Heart right ventricle (tissue), 16 donors: Measurements from ENCODE around the gene FIGLA. TPM values are rescaled to one million over a fixed set of nuclear protein-coding genes. Genes with fewer than 3 reads are reported as not detected.

Experiments used
- ATAC-seq, 8 donors: fragments of 200-7000 bp; cut with Tn5 transposase; one replicate each; pipeline ENCODE4 v1.9.1; 2020; ENCODE audit warnings: mild to moderate bottlenecking in 8 of 8, moderate library complexity in 8 of 8, moderate number of reproducible peaks in 1 of 8
- DNase-seq, 2 donors: peaks; one replicate each; pipeline ENCODE4 v3.0.0-alpha.2; 2020
- H3K27ac ChIP-seq, 10 donors: fragments of 200-600 bp; sonication (generic) in 2 of 10; one replicate each; pipeline versions ENCODE4 v1.5.0 to v1.8.0; 2020 to 2022; ENCODE audit warnings: mild to moderate bottlenecking in 3 of 10
- H3K27me3 ChIP-seq, 7 donors: fragments of 200-600 bp; one replicate each; pipeline ENCODE4 v1.8.0; 2021 to 2022; ENCODE audit warnings: mild to moderate bottlenecking in 2 of 7
- H3K36me3 ChIP-seq, 9 donors: fragments of 200-600 bp; sonication (generic) in 1 of 9; one replicate each; pipeline versions ENCODE4 v1.5.0 to v1.8.0; 2020 to 2022; ENCODE audit warnings: mild to moderate bottlenecking in 2 of 9
- H3K4me1 ChIP-seq, 9 donors: fragments of 200-600 bp; sonication (generic) in 1 of 9; one replicate each; pipeline versions ENCODE4 v1.5.0 to v1.8.0; 2020 to 2022; ENCODE audit warnings: mild to moderate bottlenecking in 4 of 9
- H3K4me3 ChIP-seq, 10 donors: fragments of 200-600 bp; sonication (generic) in 2 of 10; one replicate each; pipeline versions ENCODE4 v1.5.0 to v1.8.0; 2020 to 2022; ENCODE audit warnings: mild to moderate bottlenecking in 7 of 10, moderate library complexity in 2 of 10
- H3K9me3 ChIP-seq, 11 donors: fragments of 200-600 bp in 10 of 11; sonication (generic) in 2 of 11; one replicate each; pipeline versions ENCODE4 v1.5.0 to v1.8.0; 2013 to 2022; ENCODE audit warnings: mild to moderate bottlenecking in 2 of 11, control low read depth in 1 of 11, moderate library complexity in 1 of 11
- CTCF ChIP-seq, 9 donors: fragments of 200-600 bp; sonication (generic) in 2 of 9; IDR thresholded peaks; one replicate each; pipeline versions ENCODE4 v1.5.0 to v1.8.0; 2021 to 2022; ENCODE audit warnings: antibody characterized with exemption in 9 of 9, mild to moderate bottlenecking in 5 of 9, moderate library complexity in 1 of 9
- WGBS, 2 donors: extraction: QIAGEN DNeasy Blood & Tissue Kit; methylation state at CpG; one replicate each; pipeline ENCODE4 v1.1.7; 2013; ENCODE audit warnings: inconsistent platforms in 1 of 2; 5-methylcytosine and 5-hydroxymethylcytosine counted together
- intact Hi-C, 10 donors: fragments of 100-400 bp; cut with DNase I; formaldehyde crosslinking; loops; one replicate each; pipeline versions ENCODE4 v1.11.1 to v1.14.2; 2022
- long read RNA-seq, 3 donors: library from polyadenylated mRNA; unstranded; transcript quantifications; one replicate each; pipeline ENCODE4 v2.0.0, GENCODE V29; 2020 to 2021
- polyA plus RNA-seq, 2 donors: library from polyadenylated mRNA; stranded (reverse); fragments of 200-250 nt; gene quantifications; one replicate each; pipeline ENCODE4 v1.2.3, GENCODE V29; 2013
- total RNA-seq, 10 donors: library from RNA; stranded (reverse); fragmentation: NEBNext Ultra II Directional in 3 of 10; extraction: Animal tissue kit (Norgen Biotek cat#: 25700) in 3 of 10; gene quantifications; one replicate each; pipeline versions ENCODE4 v1.2.1 to v1.2.4, GENCODE V29; 2021 to 2023
- donor health status: Arrhythmogenic right ventricular cardiomyopathy.
- donor health status: ischemic (EF 13 %, LVEDD 7.1; RV severe dilation, severe dysfunction).
- donor health status: healthy with polysubstance abuse.
- donor health status: DM: no; HTN: yes; CAD: no.
- donor health status: DM: no; HTN: no; CAD: no.
- donor health status: ischemic (EF 25% LVEDD 6.9; RV normal size, moderate dysfunction).
- donor health status: ischemic (EF 25% LVEDD 5.7; RV mildly dilated, moderate dysfunction).
- donor health status: healthy.
- donor health status: DM: yes; HTN: yes; CAD: no.
- donor health status: Ischemic cardiomyopathy.
- donor health status: ischemic (EF 35%, LVEDD 5.7; RV mildly dilated, moderate dysfunction).
- donor health status: nonischemic (EF 11% LVEDD 7.7; RV severe dilation, severe dysfunction).
- donor health status: DM: yes; HTN: yes; CAD: no.
- donor health status: PGD.
- donor health status: ischemic (EF 29% LVEDD 5.4; RV normal size, mild dysfunction).
- donor health status: nonischemic (EF 23%, LVEDD 6.1; RV moderate dilation, normal function).

FIGLA gene
- total RNA-seq (under 1 TPM in 1 of 10 donors, not detected in 9; 0.36 TPM), polyA plus RNA-seq (under 1 TPM in 1 of 2 donors, not detected in 1; 0.51 TPM)
- long read RNA-seq, donor 1: 0 reads
- long read RNA-seq, donor 2: 0 reads
- long read RNA-seq, donor 3: 0 reads

- no peak for TF ChIP-seq CTCF (IDR thresholded peaks at IDR 0.05)
- no peaks in the 10 kb centered on the region for H3K9me3 ChIP-seq
- intact Hi-C loops: loop anchor here in 6 of 10 donors (5.0 to 10.0 kb wide), 3 partner anchors 72 to 157 kb away; no protein-coding TSS in a partner anchor
Observed at GRCh38 chr2:70790136-70790828, at the start of gene FIGLA. TSS of gene FIGLA (minus strand) at chr2:70790643. CDS start at chr2:70790638, 5 bp downstream.

GRCh38 chr2:70837980-70838925, 47.8 kb upstream of the FIGLA start:
- Histone ChIP-seq H3K27ac (no peak overlapping the region), H3K27me3 (peaks cover 0 to 20% (median 6%) of the 10 kb centered on the region in 7 donors), H3K4me1 (peaks cover 0 to 13% (median 0%) of the 10 kb centered on the region in 9 donors), H3K9me3 (no peaks in the 10 kb centered on the region), H3K36me3 (no peaks in the 10 kb centered on the region), H3K4me3 (no peak overlapping the region)
- 77 to 78% methylated on average over 10 of the region's 10 CpGs for WGBS, 2 donors
- TF ChIP-seq CTCF (IDR thresholded peaks at IDR 0.05): no peak
- DNase-seq (no peak), ATAC-seq (no peak)
- intact Hi-C loops: no loop called here

More at GRCh38 chr2:70790136-70790828, at the start of gene FIGLA:
- H3K4me1 ChIP-seq: peaks cover 2 to 26% (median 11%) of the 10 kb centered on the region in 9 donors
- DNase-seq (no peak), ATAC-seq (peak in 5 of 8 donors; percentile 13 to 33 (median 25))
- WGBS, 2 donors: 3% methylated on average over 69 of the region's 69 CpGs
- H3K36me3 ChIP-seq: no peaks in the 10 kb centered on the region
- peaks cover 10 to 81% (median 71%) of the 10 kb centered on the region in 7 donors for H3K27me3 ChIP-seq
- no peak within 1 kb of the TSS for H3K27ac ChIP-seq
- peak within 1 kb of the TSS in 9 of 10 donors; percentile 22 to 46 (median 41) for H3K4me3 ChIP-seq

- WGBS, 2 donors: 91 to 93% methylated on average over 4 of the region's 4 CpGs
- TF ChIP-seq CTCF (IDR thresholded peaks at IDR 0.05): no peak
- Histone ChIP-seq H3K9me3 (no peaks in the 10 kb centered on the region), H3K4me3 (no peak within 1 kb of the TSS), H3K27ac (no peak within 1 kb of the TSS), H3K27me3 (peaks cover 0 to 4% (median 0%) of the 10 kb centered on the region in 7 donors), H3K36me3 (no peaks in the 10 kb centered on the region), H3K4me1 (peaks cover 0 to 25% (median 10%) of the 10 kb centered on the region in 9 donors)
- intact Hi-C loops: no loop called here
- ATAC-seq (no peak), DNase-seq (no peak)
Observed at GRCh38 chr2:70835643-70836042, 45.2 kb upstream of the FIGLA start, which contains the start of gene CD207. TSS of gene CD207 (minus strand) at chr2:70835816. CDS start at chr2:70835776, 40 bp downstream.

GRCh38 chr2:70834881-70835280, 44.4 kb upstream of the FIGLA start:
- no peaks in the 10 kb centered on the region for H3K9me3 ChIP-seq
- 57 to 59% methylated on average over 4 of the region's 4 CpGs for WGBS, 2 donors
- intact Hi-C loops: no loop called here
- H3K36me3 ChIP-seq: no peaks in the 10 kb centered on the region
- H3K27ac ChIP-seq: no peak overlapping the region
- ATAC-seq (no peak), DNase-seq (no peak)
- no peak overlapping the region for H3K4me3 ChIP-seq
- peaks cover 0 to 33% (median 18%) of the 10 kb centered on the region in 9 donors for H3K4me1 ChIP-seq
- no peak for TF ChIP-seq CTCF (IDR thresholded peaks at IDR 0.05)
- peaks cover 0 to 4% (median 0%) of the 10 kb centered on the region in 7 donors for H3K27me3 ChIP-seq
